GM19452 (cell line): ENCODE results near the gene AP1S1.
"Not testable (repeated sequence)": the region's sequence is repeated elsewhere in the genome, so short reads cannot be mapped to it uniquely, and the experiment has no call there.

Source experiments
- ATAC-seq: cut with Tn5 transposase; IDR thresholded peaks from one replicate; pipeline ENCODE4 v1.9.1; 2021; ENCODE audit not compliant: unreplicated experiment

The AP1S1 gene

DNA sequence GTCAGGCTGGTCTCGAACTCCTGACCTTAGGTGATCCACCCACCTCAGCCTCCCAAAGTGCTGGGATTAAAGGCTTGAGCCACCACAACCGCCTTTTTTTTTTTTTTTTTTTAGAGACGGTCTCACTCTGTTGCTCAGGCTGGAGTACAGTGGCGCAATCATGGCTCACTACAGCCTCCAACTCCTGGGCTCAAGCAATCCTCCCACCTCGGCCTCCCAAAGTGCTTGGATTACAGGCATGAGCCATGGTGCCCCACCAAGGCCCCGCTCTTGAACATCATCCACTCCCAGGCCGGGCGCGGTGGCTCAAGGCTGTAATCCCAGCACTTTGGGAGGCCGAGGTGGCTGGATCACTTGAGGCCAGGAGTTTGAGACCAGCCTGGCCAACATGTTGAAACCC is 45.2 kb downstream of the AP1S1 start:
- not testable (repeated sequence) for ATAC-seq

DNA sequence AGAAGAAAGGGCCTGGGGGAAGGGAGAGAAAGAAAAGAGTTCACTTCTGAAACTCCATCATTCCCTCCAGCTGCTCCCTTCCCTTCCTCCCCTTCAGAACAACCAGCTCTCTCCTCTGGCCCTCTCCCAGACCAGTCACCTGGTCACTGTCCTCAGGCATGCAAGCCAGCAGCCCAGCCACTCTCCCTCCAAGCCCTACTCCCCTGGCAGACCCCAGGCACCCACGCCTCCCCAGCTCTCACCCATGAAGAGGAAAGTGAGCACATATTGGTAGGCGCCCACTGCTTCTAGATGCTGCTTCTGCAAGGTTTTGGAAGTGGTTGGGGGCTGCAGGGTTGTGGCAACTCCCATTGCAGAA is 46.2 kb downstream of the AP1S1 start:
- no peak for ATAC-seq

DNA sequence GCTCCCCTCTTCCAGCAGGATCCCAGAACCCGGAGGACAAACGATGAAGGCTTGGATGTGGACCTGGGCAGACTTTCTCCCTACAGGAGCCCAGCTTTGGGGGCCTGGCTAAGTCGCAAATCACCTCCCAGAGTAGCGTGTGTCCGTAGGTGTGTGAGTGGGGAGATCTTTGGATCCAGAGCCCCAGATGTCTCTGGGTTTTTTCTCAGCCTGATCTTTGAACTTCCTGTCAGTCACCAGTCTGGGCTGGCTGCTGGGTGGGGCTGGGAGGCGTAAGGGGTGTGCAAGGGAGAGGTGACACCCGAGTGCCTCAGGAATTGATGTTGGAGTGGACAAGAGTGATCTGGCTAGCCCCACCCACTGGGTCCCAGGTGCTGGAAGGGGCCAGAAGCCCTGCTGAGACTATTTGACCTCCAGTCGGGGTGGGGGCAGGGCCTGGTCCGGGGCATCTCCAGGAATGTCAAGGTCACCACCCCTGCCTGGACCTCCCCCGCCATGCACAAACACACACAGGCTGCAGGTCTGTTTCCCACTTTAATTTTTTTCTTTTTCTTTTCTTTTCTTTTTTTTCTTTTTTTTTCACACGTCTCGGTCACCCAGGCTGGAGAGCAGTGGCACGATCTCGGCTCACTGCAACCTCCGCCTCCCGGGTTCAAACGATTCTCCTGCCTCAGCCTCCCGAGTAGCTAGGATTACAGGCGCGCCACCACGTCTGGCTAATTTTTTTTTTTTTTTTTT is 46.8 kb downstream of the AP1S1 start, which contains the start of gene MOGAT3:
TSS of gene MOGAT3 (minus strand) at position 175 of the 738 bp plus-strand sequence. CDS start 182 bp downstream, outside the sequence.
- no peak for ATAC-seq

DNA sequence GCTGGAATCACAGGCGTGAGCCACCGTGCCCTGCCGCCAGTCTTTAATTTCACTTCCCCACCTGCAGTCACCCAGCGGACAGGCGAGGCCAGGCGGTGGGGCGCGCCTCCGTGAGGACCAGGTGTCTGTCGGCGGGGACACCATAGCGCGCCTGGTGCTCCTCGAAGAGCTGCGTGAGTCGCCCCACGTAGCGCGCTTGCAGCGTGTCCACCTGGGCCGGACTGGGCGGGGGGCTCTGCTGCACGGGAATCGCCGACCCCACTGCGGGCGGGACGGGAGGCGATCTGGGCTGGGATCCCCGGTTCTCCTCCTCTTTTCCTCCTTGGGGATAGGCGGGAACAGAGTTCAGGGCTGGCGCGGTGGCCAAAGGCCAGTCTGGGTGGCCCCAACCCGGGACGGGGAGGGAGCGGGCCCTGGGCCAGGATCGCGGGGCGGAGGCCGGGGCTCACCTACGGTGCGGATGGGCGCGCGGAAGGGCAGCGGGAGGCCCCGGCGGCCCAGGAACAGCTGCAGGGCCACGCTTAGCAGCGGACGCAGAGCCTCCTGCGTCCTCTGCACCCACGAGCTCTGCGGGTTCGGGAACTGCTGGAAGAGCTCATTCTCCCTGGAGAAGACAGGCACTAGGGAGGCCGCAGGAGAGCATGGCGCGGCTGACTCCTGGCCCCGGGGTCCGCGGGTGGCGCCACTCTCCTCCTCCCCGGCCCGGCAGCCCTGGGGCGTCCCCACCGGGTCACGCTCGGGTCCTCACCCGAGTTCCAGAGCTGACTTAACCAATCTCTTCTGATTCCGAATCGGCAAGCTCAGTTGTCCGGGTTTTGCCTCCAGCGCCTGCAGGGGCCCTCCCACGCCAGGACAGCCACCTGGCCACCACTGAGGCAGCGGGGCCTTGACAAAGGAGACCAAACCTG is 47.7 kb downstream of the AP1S1 start:
- no peak for ATAC-seq

DNA sequence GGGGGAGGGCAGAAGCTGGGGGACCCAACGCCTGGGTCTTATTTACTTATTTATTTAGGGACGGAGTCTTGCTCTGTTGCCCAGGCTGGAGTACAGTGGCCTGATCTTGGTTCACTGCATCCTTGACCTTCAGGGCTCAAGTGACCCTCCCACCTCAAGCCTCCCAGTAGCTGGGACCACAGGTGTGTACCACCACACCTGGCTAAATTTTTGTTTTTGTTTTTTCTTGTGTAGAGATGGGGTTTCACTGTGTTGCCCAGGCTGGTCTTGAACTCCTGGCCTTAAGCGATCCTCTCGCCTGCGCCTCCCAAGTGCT is 48.3 kb downstream of the AP1S1 start:
- ATAC-seq: no peak

DNA sequence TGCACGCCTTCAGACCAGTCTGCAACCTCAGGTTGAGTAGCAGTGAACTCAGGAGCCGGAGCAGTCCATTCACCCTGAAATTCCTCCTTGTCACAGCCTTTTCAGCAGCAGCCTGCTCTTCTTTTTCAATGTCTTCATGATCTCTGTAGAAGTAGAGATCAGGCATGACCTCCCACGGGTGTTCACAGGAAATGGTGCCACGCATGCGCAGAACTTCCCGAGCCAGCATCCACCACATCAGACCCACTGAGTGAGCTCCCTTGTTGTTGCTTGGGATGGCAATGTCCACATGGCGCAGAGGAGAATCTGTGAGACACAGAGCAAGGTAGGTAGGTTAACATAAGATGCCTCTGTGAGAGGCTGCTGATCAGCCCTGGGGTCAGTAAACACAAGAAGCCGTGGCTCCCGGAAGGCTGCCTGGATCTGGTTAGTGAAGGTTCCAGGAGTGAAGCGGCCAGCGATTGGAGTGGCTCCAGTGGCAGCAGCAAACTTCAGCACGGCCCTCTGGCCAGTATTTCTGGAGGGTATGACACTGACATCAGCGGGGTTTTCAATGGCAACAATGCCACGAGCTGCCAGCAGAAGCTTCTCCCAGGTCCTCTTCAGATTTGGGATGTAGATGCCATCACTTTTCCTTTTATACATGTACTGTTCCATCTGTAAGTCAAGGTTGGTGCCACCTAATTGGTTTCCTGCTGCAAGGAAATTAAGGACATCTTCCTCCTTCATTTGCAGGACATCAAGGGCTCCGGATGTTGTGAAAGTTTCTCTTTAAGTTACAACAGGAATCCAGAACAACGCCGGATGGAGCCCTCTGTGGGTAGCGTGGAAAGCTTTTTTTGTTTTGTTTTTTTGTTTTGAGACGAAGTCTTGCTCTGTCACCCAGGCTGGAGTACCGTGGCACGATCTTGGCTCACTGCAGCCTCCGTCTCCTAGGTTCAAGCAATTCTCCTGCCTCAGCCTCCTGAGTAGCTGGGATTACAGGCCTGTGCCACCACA is 49.8 kb downstream of the AP1S1 start:
- not testable (repeated sequence) for ATAC-seq

DNA sequence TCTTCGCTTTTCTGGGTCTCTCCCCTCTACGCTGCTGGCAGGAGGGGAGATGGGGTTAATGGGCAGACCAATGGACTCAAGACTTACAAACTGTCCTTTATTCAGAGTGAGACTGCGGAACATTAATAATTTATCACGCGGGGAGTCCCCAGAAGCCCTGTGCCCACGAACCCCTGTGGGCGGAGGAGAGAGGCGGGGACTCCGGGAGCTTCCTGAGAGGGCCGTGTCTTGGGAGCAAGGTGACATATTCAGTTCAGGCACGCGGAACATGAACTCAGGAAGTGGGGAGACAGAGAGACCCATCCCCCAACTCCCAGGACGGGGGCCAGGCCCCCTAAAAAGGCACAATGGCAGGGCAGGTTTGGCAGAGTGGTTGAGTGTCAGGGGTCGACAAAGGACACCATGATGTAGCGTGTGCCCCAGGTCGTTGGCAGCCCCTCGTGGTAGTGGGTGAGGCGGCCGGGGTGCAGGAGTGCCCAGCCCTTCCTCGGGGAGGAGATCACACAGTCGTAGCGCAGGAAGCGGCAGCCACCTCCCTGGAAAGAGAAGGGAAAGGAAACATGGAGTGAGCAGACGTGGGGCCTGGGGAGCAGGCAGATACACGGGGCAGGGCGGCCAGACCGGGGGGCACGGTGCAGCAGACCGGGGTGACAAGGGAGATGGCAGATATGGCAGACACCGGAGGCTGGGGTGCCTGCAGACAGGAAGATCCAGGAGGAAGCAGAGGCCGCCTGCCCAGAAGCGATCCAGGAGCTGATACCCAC is 51.8 kb downstream of the AP1S1 start:
- ATAC-seq: no peak

DNA sequence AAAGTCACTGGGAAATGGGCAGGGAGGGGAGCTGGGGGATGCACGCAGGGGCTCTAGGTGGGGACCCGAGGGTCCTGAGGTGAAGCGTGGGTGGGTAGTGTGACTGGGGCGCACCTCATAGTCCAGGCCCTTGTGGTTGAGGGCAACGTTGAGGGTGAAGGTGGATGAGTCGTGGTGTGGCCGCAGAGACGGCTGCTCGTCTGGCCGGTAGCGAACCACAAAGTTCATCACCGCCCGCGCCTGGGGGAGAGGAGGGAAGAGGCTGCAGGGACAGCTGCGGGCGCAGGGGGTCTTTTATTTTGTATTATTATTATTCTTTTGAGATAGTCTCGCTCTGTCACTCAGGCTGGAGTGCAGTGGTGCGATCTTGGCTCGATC is 52.4 kb downstream of the AP1S1 start:
- ATAC-seq: no peak

DNA sequence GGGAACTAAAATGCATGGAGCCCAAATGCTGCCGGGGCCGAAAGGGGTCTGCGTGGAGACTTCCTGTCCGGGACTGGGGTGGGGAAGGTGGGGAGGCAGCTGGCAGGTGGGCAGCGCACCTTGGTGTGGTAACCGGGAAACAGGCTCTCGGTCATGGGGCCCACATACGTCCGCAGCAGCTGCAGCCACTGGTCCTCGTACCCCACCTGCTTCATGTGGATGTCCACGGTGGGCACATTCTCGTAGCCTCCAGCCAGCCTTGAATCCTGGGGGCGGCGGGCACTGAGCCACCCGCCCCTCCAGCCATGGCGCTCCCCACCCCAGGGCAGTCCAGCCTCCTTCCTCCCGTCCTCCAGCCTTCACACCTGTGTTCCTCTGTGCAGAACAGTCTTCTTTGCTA is 53.2 kb downstream of the AP1S1 start:
- no peak for ATAC-seq

DNA sequence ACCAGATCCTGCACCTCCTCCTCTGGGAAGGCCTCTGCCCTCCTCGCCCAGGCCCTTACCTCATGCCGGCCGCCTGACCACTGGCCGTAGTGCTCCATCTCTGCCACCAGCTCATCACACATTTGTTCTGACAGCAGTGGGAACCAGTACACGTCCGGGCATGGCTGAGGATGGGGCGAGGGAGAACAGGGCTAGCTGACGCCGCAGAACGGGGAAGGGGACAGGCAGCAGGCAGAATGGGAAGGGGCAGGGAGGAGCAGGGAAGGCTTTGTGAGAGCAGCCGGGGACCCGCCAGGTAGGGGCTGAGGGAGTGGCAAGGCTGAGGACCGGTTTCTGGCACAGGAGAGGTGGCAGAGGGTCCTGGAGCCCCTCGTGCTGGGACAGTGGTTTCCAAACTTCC is 54.5 kb downstream of the AP1S1 start:
- no peak for ATAC-seq

DNA sequence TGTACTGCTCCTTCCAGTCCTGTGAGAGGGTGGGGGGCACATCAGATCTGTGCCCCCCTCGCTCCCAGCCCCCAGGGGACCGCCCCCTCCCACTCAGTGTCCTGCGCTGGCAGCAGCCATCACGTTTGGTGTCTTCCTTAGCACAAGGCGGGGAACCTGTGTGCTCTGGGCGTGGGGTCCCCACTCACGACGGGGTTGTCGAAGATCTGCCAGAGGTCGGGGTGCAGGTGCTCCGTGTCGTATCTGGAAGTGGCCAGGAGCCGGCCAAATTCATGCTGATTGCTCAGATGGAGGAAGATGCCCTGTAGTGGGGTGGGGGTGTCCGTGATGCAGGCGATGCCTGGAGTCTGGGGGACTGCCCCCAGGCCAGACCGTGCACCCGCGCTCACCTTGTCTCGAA is 55.9 kb downstream of the AP1S1 start:
- no peak for ATAC-seq
